Measurements from ENCODE around the gene CCNB1IP1. TPM values are rescaled to one million over a fixed set of nuclear protein-coding genes. Genes with fewer than 3 reads are reported as not detected.

Gene CCNB1IP1
- total RNA-seq, 4 donors from 2014 or later, result 33.4 to 64.8 (median 39.5) TPM

GRCh38 chr14:20334017-20334416 lies 938 bp upstream of the CCNB1IP1 start:
- Histone ChIP-seq H3K27ac (peak overlapping the region; percentile 85 to 95 (median 94)), H3K4me3 (no peak overlapping the region), H3K36me3 (peaks cover 0 to 4% of the 10 kb centered on the region in 2 donors), H3K4me1 (peaks cover 7 to 42% (median 7%) of the 10 kb centered on the region in 3 donors), H3K9me3 (no peaks in the 10 kb centered on the region), H3K27me3 (no peaks in the 10 kb centered on the region)
- TF ChIP-seq EP300 (IDR thresholded peaks at IDR 0.05) (no peak), POLR2AphosphoS5 (IDR thresholded peaks at IDR 0.05) (no peak), POLR2A (IDR thresholded peaks at IDR 0.05) (no peak)
- TF ChIP-seq, protein P1, sequence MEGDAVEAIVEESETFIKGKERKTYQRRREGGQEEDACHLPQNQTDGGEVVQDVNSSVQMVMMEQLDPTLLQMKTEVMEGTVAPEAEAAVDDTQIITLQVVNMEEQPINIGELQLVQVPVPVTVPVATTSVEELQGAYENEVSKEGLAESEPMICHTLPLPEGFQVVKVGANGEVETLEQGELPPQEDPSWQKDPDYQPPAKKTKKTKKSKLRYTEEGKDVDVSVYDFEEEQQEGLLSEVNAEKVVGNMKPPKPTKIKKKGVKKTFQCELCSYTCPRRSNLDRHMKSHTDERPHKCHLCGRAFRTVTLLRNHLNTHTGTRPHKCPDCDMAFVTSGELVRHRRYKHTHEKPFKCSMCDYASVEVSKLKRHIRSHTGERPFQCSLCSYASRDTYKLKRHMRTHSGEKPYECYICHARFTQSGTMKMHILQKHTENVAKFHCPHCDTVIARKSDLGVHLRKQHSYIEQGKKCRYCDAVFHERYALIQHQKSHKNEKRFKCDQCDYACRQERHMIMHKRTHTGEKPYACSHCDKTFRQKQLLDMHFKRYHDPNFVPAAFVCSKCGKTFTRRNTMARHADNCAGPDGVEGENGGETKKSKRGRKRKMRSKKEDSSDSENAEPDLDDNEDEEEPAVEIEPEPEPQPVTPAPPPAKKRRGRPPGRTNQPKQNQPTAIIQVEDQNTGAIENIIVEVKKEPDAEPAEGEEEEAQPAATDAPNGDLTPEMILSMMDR (IDR thresholded peaks at IDR 0.05), result no peak
- whole genome bisulfite sequencing, 2 donors (ENCODE audit: low coverage in 1 of 2), result 63 to 75% methylated on average over 3 to 7 of the region's 7 CpGs
- ATAC-seq, result no peak

- H3K36me3 ChIP-seq, result peaks cover 3 to 9% of the 10 kb centered on the region in 2 donors
- peaks cover 7 to 48% (median 7%) of the 10 kb centered on the region in 3 donors for H3K4me1 ChIP-seq
- H3K27me3 ChIP-seq, result no peaks in the 10 kb centered on the region
- no peaks in the 10 kb centered on the region for H3K9me3 ChIP-seq
- peak overlapping the region; percentile 85 to 95 (median 94) for H3K27ac ChIP-seq
- peak overlapping the region; percentile 61 to 84 for H3K4me3 ChIP-seq
- no peak for TF ChIP-seq POLR2A (IDR thresholded peaks at IDR 0.05)
- TF ChIP-seq POLR2AphosphoS5 (IDR thresholded peaks at IDR 0.05), result no peak
- no peak for TF ChIP-seq EP300 (IDR thresholded peaks at IDR 0.05)
- TF ChIP-seq, protein P1 (IDR thresholded peaks at IDR 0.05), result peak in 1 of 4 experiments; percentile 15
- ATAC-seq, result no peak
- WGBS, 2 donors (ENCODE audit: low coverage in 1 of 2), result 5 to 7% methylated on average over 3 of the region's 3 CpGs
These were observed 389 bp upstream of the CCNB1IP1 start for GRCh38 chr14:20333494-20333841.

GRCh38 chr14:20332431-20332787 lies 670 bp downstream of the CCNB1IP1 start:
- TF ChIP-seq EP300 (IDR thresholded peaks at IDR 0.05) (no peak), POLR2A (IDR thresholded peaks at IDR 0.05) (no peak), POLR2AphosphoS5 (IDR thresholded peaks at IDR 0.05) (no peak)
- TF ChIP-seq, protein P1 (IDR thresholded peaks at IDR 0.05), result no peak
- Histone ChIP-seq H3K4me3 (peak overlapping the region; percentile 61 to 84), H3K9me3 (no peaks in the 10 kb centered on the region), H3K36me3 (peaks cover 3 to 18% of the 10 kb centered on the region in 2 donors), H3K27me3 (no peaks in the 10 kb centered on the region), H3K4me1 (peaks cover 7 to 59% (median 14%) of the 10 kb centered on the region in 3 donors), H3K27ac (peak overlapping the region; percentile 85 to 95 (median 94))
- no peak for ATAC-seq
- 0 to 4% methylated on average over 1 to 4 of the region's 4 CpGs for WGBS, 2 donors (ENCODE audit: low coverage in 1 of 2)

GRCh38 chr14:20331053-20331613 lies 1.9 kb downstream of the CCNB1IP1 start:
- Histone ChIP-seq H3K36me3 (peaks cover 7 to 26% of the 10 kb centered on the region in 2 donors), H3K27me3 (no peaks in the 10 kb centered on the region), H3K4me3 (peak overlapping the region in 1 of 2 donors; percentile 61), H3K4me1 (peaks cover 7 to 66% (median 16%) of the 10 kb centered on the region in 3 donors), H3K27ac (peak overlapping the region in 2 of 4 donors; percentile 12 to 92), H3K9me3 (no peaks in the 10 kb centered on the region)
- TF ChIP-seq EP300 (IDR thresholded peaks at IDR 0.05) (no peak), POLR2A (IDR thresholded peaks at IDR 0.05) (no peak), POLR2AphosphoS5 (IDR thresholded peaks at IDR 0.05) (no peak)
- TF ChIP-seq, protein P1 (IDR thresholded peaks at IDR 0.05), result no peak
- no peak for ATAC-seq
- WGBS, 2 donors (ENCODE audit: low coverage in 1 of 2), result 50 to 56% methylated on average over 2 of the region's 2 CpGs

GRCh38 chr14:20329355-20329754 lies 3.7 kb downstream of the CCNB1IP1 start:
- TF ChIP-seq, protein P1 (IDR thresholded peaks at IDR 0.05), result no peak
- no peak for TF ChIP-seq EP300 (IDR thresholded peaks at IDR 0.05)
- TF ChIP-seq POLR2A (IDR thresholded peaks at IDR 0.05), result no peak
- TF ChIP-seq POLR2AphosphoS5 (IDR thresholded peaks at IDR 0.05), result no peak
- no peak for ATAC-seq
- no peaks in the 10 kb centered on the region for H3K9me3 ChIP-seq
- no peak overlapping the region for H3K4me3 ChIP-seq
- no peaks in the 10 kb centered on the region for H3K27me3 ChIP-seq
- H3K36me3 ChIP-seq, result peaks cover 7 to 44% of the 10 kb centered on the region in 2 donors
- peaks cover 7 to 66% (median 16%) of the 10 kb centered on the region in 3 donors for H3K4me1 ChIP-seq
- WGBS, 2 donors (ENCODE audit: low coverage in 1 of 2), result 66 to 83% methylated on average over 2 of the region's 2 CpGs
- H3K27ac ChIP-seq, result peak overlapping the region in 1 of 4 donors; percentile 10

All from gastroesophageal sphincter (tissue), 4 donors.